HG02943 (cell line): Measurements from ENCODE around the gene OASL.

ENCODE experiments used
- ATAC-seq: cut with Tn5 transposase; IDR thresholded peaks from one replicate; pipeline ENCODE4 v1.9.1; 2021; ENCODE audit warnings: mild to moderate bottlenecking, low read depth, moderate library complexity; ENCODE audit not compliant: unreplicated experiment

OASL gene

GRCh38 chr12:120994589-120995337, 44.3 kb downstream of the OASL start:
- ATAC-seq: no peak

- no peak for ATAC-seq
Measured at GRCh38 chr12:120994059-120994458, 45.0 kb downstream of the OASL start.

DNA sequence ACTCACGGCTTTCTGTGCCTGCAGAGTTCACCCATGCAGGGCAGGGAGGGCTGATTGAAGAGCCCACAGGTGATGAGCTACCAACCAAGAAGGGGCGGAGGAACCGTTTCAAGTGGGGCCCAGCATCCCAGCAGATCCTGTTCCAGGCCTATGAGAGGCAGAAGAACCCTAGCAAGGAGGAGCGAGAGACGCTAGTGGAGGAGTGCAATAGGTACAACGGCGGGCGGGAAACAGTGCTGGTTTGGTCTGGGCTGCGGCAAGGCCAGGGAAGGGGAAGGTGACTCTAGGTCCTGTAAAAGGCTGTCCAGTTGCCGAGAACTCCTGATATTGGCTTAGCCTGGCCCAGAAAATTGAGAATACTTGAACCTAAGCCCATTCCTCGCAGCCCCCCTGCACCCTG, 45.5 kb downstream of the OASL start:
- ATAC-seq: no peak

DNA sequence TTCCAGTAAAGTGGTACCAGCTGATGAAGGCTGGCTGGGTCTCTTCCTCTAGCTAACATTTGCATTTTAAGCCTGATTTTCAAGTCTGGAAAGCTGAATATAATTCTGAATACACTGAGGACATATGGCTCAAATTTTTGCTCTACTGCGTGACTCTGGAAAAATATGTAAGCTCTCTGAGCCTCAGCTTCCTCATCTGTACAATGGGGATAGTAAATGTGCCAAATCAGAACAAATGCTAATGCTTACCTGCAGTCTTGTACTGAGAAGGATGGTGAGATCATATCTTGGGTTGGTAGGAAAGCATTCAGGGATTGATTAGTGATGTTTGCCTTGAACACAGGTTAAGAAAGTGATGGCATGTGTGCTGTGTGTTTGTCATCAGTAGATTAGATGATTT, 46.1 kb downstream of the OASL start:
- ATAC-seq: no peak

GRCh38 chr12:120991965-120992364, 47.1 kb downstream of the OASL start:
- no peak for ATAC-seq

DNA sequence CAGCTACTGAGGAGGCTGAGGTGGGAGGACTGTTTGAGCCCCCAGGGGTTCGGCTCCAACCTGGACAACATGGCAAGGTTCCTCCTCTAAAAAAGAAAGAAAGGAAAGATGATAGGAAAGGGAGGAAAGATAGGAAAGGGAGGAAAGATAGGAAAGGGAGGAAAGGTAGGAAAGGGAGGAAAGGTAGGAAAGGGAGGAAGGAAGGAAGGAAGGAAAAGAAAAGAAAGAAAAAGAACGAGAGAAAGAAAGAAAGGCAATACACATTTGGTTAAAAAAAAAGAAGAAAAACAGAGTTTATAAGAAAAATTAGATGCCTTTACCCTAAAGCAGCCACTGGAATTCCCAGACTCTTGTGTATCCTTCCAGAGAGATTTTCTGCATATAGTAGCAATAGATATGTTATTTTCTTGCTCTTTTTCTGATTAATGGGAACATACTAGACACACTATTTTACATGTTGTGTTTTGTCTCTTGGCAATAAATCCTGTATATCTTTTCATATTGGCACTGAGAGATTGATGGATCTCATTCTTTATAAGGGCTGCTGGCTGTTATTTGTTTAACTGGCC, 48.5 kb downstream of the OASL start:
- ATAC-seq: no peak

DNA sequence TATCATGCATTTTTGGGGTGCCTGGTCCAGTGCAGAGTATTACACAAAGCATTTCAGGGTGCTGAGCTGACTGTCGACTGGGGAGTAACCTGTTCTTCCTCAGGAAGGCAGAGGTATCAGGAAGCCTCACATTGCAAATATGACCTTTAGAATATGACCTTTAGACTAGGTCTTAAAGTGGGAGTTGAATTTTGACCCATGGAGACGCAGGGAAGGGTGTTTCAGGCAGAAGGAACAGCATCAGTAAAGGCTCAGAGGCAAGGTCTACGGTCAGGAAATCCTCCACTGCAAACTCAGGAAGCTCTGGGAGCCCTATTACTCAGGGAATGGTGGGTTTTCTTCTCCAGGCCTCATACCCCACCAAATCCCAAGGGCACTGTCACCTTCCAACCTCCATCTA, 49.4 kb downstream of the OASL start:
- ATAC-seq: no peak

GRCh38 chr12:120988658-120989057, 50.4 kb downstream of the OASL start:
- no peak for ATAC-seq

- no peak for ATAC-seq
Measured at GRCh38 chr12:120988234-120988633, 50.8 kb downstream of the OASL start.

DNA sequence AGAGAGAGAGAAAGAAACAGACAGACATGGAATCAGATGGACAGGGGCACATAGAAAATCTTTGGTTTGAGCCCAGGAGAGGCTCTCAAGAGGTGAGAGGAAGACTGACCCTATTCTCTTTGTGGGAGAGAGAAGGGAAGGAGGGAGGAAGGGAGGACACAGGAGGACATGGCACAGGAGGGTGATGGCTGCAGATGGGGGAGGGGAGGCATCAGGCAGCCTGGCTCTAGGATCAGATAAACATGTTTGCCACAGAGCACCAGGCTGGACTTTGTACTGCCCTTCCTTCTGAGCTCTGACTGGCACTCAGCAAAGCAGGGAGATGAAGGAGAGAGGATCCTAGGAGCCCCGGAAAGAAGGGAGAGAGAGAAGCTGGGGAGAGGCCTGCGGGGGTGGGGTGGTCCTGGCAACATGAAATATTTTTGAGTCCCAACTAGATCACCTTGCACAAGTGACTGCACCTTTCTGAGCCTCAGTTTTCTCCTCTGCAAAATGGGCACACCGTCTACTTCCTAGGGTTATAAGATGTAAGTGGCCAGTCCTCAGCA, 54.6 kb downstream of the OASL start:
- no peak for ATAC-seq

GRCh38 chr12:120983759-120984158, 55.3 kb downstream of the OASL start:
- ATAC-seq: no peak

DNA sequence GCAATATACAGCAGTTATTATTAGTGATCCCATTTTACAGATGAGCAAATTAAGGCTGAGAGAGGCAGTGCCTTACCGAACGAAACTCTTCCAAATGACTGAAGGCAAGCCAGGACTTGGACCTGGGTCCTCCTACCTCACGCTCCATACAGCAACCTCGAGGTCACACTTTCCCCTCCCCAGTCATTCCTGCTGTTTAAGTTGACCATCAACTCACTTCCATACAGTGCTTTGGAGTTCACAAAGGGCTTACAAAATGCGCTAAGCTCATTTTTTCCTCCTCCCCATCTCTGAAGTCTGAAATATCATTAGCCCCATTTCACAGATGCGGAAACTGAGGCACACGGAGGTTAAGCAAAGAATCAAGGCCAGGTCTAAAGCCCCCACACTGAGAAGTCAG, 56.4 kb downstream of the OASL start:
- ATAC-seq: no peak

DNA sequence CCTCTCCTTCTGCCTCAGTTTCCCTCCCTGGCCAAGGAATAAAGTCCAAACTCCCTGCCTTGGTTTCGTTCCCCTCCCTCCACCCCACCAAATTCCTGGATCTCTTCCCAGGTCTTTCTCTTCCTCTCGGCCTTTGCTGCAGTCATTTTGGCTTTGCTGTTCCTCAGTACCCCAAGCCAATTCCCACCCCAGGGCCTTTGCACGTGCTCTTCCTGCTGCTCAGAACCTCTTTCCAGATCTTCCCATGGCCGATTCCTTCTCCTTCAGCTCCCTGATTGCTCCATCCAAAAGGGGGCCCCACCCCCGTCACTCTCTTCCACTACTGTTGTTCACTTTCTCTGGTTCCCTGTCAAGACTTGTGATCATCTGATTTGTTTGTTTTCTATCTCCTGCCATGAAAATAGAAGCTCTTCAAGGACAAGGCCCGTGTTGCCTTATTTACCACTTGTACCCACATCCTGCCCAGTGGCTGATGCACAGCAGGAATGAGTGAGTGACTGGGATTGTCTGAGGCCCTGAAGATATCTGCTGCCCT, 57.6 kb downstream of the OASL start:
- no peak for ATAC-seq

- ATAC-seq: no peak
Measured at GRCh38 chr12:120980800-120981368, 58.2 kb downstream of the OASL start.

DNA sequence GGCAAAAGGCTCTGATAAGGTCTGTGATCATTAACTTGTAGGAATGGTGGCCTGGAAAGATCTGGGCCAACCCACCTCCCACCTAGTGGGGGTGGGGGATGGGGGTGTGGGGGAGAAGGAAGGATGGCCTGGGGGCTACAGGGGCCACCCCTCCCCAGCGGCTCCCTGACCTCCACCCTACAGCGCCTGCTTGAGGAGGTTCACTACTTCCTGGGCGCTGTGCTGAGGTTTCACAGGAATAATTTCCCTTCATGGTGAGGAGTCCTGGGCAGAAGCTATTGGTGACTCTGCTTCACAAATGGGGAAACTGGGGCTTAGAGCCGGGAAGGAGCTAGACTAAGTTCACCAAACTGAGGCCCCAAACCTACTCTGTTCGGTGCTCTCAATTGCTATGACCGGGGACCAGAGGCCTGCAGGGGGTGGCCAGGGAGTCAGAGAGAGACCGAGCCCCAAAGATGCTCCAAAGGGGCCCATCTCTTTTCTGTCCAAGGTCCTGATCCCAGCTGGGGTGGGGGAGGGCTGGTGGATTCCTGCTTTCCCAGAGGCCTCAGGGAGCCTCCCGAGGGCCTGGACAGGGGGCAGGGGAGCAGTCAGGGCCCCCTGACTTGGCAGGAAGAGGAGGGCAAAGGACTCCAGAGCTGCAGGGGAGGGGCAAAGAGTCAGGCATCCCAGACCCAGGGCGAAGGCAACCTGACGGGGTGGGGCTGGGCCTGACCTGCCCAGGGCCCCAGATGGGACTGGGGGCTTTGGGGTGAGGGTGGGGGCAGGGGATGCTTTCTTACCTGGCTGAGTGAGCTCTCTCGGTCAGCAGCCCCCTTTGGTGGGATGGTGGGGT, 59.0 kb downstream of the OASL start:
- ATAC-seq: no peak

DNA sequence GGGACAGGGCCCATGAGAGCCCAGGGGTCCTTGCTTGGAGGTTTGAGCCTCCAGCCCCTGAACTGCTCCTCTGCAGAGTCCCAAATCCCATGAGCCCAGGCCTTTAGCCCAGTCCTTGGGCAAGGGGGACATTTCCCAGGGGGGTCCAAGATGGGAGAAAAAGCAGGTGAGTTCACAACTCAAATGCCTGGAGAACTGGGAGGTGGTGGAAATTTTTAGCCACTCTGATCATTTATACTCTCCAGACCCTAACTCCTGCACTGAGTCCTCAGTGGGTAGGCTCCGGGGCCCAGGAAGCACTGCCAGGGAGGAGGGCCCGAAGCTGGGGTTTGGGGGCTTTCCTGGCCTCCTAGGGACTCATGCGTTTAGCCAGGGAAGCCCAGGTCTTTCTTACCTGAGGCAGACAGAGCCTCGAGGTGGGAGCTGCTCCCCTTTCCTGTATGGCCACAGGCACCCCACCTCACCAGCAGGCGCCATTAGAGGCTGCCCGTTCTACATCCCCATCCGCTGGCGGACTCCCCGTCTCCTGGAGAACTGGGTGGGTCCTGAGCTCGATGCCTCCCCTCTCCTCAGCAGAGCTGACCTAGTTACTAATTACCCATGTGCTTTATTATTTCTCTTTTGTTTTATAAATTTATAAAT, 59.7 kb downstream of the OASL start:
- no peak for ATAC-seq

- ATAC-seq: no peak
Measured at GRCh38 chr12:120978296-120979219, 60.5 kb downstream of the OASL start, which contains the start of gene HNF1A. HNF1A (plus strand) TSS chr12:120978543; CDS start chr12:120978769, 226 bp downstream.

- ATAC-seq: no peak
Measured at GRCh38 chr12:120977531-120978295, 61.3 kb downstream of the OASL start.
